ENCODE results near the gene TSHB.

The TSHB gene

GRCh38 chr1:115060501-115060900 lies 30.9 kb downstream of the TSHB start:
- DNase-seq (ENCODE audit: low spot score) = no peak

GRCh38 chr1:115062542-115063004 lies 32.9 kb downstream of the TSHB start:
- no peak for DNase-seq (ENCODE audit: low spot score)

GRCh38 chr1:115063228-115063901 lies 33.7 kb downstream of the TSHB start:
- DNase-seq (ENCODE audit: low spot score) = no peak

DNA sequence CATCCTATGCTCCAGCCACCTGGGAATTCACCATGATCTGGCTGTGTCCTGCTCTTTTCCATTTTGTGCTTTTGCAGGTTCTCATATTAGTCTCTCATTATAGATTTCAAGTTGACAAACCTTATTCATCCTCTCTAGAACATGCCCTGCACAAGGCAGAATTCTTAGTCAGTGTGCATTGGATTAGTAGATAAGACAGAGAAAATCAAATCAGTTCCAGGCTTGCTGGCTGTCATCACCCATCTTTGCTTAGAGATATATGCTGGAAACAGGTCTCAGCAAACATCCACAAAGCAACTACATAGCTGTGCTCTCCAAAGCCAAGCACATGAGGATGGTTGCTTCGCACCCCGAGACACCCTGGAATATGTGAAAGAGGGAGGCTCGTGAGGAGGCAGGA lies 34.8 kb downstream of the TSHB start:
- DNase-seq (ENCODE audit: low spot score) = no peak

- DNase-seq (ENCODE audit: low spot score) = no peak
Observed at GRCh38 chr1:115065021-115065420, 35.4 kb downstream of the TSHB start.

GRCh38 chr1:115067161-115067859 lies 37.7 kb downstream of the TSHB start:
- DNase-seq (ENCODE audit: low spot score) = no peak

- no peak for DNase-seq (ENCODE audit: low spot score)
Observed at GRCh38 chr1:115068826-115069585, 39.4 kb downstream of the TSHB start.

- no peak for DNase-seq (ENCODE audit: low spot score)
Observed at GRCh38 chr1:115069659-115070308, 40.2 kb downstream of the TSHB start.

DNA sequence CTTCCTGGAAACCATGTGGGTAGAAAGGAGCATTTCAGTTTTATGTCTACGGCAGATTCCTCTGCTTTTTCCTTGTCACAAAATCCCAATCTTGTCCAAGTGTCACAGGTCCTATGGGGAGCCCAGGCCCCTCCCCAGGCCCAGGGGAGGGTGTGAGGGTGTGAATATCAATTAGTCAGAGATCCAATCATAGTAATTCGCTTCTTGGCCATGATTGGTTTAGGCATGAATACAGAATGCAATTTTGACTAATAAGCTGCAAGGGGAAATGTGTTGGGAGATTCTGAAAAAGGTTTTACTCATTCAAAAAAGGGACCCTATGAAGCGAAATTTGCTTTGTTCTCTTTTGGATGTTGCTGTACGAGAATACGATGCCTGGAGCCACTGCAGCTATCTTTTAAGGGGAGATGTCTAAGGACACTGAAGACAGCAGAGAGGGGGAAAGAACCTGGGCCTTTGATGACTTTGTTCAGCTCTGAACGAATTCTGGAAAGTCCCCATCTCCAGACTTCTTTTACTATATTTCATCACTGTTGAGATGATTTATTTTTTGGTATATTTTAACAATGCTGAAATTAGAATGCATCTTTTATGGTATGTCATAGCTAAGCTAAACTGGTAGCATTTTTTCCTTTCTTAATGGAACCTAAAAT lies 41.5 kb downstream of the TSHB start:
- no peak for DNase-seq (ENCODE audit: low spot score)

DNA sequence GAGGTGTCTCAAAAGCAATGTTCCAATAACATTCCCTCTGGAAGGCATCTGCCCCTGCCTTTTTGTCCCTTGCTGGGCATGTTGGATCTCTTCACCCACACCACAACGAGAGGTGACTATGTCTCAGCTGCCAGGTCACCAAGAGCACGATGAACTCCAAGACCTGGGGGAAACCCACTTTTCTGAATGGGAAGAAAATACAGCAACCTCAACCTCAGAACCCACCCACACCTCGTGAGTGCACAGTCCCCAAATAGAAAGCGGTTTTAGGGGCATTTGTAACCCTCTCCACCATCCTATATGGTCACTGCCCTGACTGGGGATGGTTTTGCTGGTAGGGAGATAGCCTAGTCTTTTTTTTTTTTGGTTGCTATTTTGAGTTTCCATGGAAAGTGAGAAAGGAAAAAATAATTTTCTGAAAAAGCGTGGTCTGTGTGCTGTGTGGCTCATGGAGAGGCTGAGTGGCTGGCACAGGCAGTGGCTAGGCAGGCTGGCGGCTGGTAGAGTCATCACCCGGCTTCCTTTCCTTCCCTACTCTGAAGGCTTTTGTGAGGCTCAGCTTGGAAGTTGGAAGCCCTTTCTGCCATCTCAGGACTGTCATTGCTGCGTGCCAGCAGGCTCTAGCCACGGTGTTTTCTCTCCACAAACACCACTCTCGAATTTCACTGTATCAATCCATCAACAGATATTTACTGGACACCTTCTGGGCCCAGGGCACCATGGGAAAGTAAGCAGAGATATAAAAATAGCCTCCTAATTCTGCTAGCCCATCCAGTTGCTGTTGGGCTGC lies 43.9 kb downstream of the TSHB start:
- no peak for DNase-seq (ENCODE audit: low spot score)

- no peak for DNase-seq (ENCODE audit: low spot score)
Observed at GRCh38 chr1:115074839-115075534, 45.4 kb downstream of the TSHB start.

- DNase-seq (ENCODE audit: low spot score) = no peak
Observed at GRCh38 chr1:115076384-115076915, 46.8 kb downstream of the TSHB start.

- DNase-seq (ENCODE audit: low spot score) = no peak
Observed at GRCh38 chr1:115077286-115077983, 47.8 kb downstream of the TSHB start.

DNA sequence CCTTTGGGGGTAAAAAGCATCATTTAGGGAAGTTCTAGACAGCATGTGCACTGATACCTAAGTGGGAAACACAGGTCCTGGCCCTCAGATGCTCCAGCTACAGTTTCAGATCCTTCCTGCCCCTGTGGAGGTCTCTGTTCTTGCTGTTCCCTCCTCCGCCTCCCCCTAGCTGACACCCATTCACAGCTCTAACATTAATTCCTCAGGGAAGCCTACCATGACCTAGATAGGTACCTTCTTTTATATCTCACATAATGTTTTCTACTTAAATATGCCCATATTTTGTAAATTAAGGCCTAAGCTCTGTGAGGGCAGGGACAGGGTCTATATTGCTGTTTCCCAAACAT lies 48.3 kb downstream of the TSHB start:
- no peak for DNase-seq (ENCODE audit: low spot score)

DNA sequence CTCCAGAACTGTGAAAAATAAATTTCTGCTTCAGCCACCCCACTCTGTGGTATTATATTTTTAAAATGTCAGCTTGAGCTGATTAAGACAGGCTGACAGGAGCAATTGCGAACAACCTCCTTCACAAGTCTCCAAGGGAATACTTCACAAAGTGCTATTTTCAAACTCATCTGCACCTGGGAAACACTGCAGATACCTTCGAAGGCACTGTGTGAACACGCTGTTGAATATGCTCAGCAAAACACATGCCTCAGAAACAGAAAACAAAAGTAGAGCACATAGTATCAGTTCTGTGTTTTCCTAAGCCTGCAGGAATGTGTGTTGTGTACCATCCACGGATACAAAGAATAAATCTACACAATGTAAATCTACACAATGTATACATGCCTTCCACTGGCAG lies 49.1 kb downstream of the TSHB start:
- no peak for DNase-seq (ENCODE audit: low spot score)

DNA sequence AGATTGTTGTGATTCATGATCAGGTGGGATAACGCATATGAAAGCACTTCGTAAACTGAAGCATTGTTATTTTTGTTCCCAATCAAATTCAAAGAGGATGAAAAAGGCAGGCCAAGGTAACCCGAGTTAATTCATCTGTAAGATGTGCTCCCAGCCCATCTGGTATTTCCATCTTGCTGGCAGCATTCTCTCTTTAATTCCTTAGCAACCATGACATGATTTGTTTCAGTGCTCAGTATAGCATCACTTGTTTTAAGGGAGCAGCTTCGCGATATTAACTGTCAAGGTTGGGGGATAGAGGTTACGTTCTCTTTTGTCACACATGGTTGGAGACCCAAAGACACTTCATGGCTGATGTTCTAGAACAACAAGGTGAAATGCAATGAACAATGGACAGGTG lies 53.3 kb downstream of the TSHB start:
- DNase-seq (ENCODE audit: low spot score) = no peak
